Immature natural killer cell (primary cell): ENCODE results near the gene PKD1. TPM values are rescaled to one million over a fixed set of nuclear protein-coding genes. Genes with fewer than 3 reads are reported as not detected.

Experiments used
- DNase-seq, 3 donors: peaks; one replicate each; pipeline ENCODE4 v3.0.0; 2022; ENCODE audit warnings: mixed read lengths in 1 of 3
- H3K27ac Mint-ChIP-seq, 6 donors: one replicate each; pipeline ENCODE4 v1.8.0; 2020; ENCODE audit warnings: mixed read lengths in 6 of 6, mild to moderate bottlenecking in 5 of 6, inconsistent platforms in 4 of 6, moderate library complexity in 3 of 6
- H3K27me3 Mint-ChIP-seq, 3 donors: one replicate each; pipeline ENCODE4 v1.8.0; 2020 to 2021; ENCODE audit warnings: low read depth in 3 of 3, mild to moderate bottlenecking in 3 of 3, mixed read lengths in 3 of 3, moderate library complexity in 3 of 3, inconsistent platforms in 1 of 3
- H3K36me3 Mint-ChIP-seq, 3 donors: one replicate each; pipeline ENCODE4 v1.8.0; 2020; ENCODE audit warnings: mixed read lengths in 3 of 3, inconsistent platforms in 2 of 3, mild to moderate bottlenecking in 2 of 3
- H3K4me1 Mint-ChIP-seq, 2 donors: one replicate each; pipeline ENCODE4 v1.8.0; 2020; ENCODE audit warnings: inconsistent platforms in 2 of 2, mild to moderate bottlenecking in 2 of 2, mixed read lengths in 2 of 2, moderate library complexity in 1 of 2
- H3K4me3 Mint-ChIP-seq, 5 donors: one replicate each; pipeline ENCODE4 v1.8.0; 2020; ENCODE audit warnings: mild to moderate bottlenecking in 5 of 5, mixed read lengths in 5 of 5, inconsistent platforms in 3 of 5, moderate library complexity in 3 of 5
- H3K9me3 Mint-ChIP-seq, 6 donors: one replicate each; pipeline ENCODE4 v1.8.0; 2020; ENCODE audit warnings: mild to moderate bottlenecking in 6 of 6, mixed read lengths in 6 of 6, inconsistent platforms in 4 of 6, moderate library complexity in 3 of 6
- polyA plus RNA-seq, 3 donors: library from polyadenylated mRNA; unstranded; fragments of 300-500 nt; fragmentation: Illumina TruSeq; gene quantifications; one replicate each; pipeline ENCODE4 v1.2.3, GENCODE V29; 2021

The PKD1 gene
- polyA plus RNA-seq, 3 donors from 2014 or later = 2.7 to 6.7 (median 2.8) TPM

DNA sequence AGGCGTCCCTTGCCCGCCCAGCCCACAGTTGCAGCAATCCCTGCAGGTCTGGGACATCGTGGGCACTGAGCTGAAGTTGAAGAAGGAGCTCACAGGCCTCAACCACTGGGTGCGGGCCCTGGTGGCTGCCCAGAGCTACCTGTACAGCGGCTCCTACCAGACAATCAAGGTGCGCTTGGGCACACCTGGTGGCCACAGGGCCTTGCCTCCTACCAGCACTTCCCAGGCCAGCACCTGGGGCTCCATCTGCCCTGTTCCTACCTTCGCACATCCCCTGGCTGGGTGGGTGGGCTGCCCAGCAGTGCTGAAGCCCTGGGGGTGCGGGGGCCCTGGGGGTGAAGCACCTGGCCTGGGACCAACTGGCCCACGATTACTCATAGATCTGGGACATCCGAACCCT, 39.8 kb upstream of the PKD1 start:
- Mint-ChIP-seq H3K27ac (no peak overlapping the region), H3K27me3 (no peaks in the 10 kb centered on the region), H3K36me3 (no peaks in the 10 kb centered on the region), H3K9me3 (no peaks in the 10 kb centered on the region), H3K4me1 (no peaks in the 10 kb centered on the region), H3K4me3 (no peak overlapping the region)
- DNase-seq = no peak

DNA sequence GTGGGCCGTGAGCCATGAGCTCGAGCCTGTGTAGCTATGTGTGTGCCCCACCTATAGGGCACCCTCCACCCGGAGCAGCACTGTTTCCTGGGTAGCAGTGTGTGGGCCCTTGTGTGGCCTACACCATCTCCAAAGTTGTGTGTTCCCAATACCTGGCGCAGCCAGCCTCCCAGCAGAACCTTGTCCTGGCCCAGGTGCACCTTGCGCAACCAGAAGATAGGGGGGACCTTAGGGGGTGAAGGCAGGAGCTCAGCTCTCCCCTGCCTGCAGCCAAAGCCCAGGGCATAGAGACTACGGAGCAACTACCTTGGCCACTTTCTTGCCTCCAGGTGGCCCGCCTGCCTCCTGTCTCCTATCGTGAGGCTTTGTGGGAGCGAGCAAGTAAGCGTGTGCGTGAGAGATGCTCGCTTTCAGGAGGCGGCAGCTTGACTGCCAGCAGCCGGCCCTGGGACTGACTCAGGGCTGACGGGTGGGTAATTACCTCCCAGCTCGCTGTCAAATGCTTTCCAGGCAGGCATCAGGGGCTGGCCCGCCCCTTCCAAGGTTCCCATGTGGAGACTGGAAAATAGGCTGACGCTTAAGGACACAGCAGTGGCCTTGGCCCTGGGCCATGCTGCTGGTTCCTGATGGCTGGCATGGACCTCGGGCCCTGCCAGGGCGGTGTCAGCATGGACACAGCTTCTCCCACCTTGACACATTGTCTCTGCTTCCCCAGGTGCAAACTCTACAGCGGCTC, 38.9 kb upstream of the PKD1 start:
- Mint-ChIP-seq H3K36me3 (no peaks in the 10 kb centered on the region), H3K27me3 (no peaks in the 10 kb centered on the region), H3K4me3 (no peak overlapping the region), H3K9me3 (no peaks in the 10 kb centered on the region), H3K4me1 (no peaks in the 10 kb centered on the region), H3K27ac (no peak overlapping the region)
- no peak for DNase-seq

DNA sequence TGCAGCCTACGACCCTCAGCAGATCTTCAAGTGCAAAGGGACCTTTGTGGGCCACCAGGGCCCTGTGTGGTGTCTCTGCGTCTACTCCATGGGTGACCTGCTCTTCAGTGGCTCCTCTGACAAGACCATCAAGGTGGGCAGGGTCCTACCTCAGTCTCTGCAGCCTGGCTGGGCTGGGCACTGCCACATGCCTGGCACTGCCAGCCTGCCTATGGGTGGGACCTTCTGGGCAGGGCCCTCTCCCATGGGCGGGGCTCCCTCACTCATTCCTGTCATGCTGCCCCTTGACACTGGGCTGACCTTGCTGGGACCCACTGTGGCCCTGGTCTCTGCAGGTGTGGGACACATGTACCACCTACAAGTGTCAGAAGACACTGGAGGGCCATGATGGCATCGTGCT, 38.2 kb upstream of the PKD1 start:
- no peak overlapping the region for H3K27ac Mint-ChIP-seq
- H3K9me3 Mint-ChIP-seq = no peaks in the 10 kb centered on the region
- no peaks in the 10 kb centered on the region for H3K36me3 Mint-ChIP-seq
- H3K4me1 Mint-ChIP-seq = no peaks in the 10 kb centered on the region
- H3K4me3 Mint-ChIP-seq = no peak overlapping the region
- DNase-seq = no peak
- no peaks in the 10 kb centered on the region for H3K27me3 Mint-ChIP-seq

DNA sequence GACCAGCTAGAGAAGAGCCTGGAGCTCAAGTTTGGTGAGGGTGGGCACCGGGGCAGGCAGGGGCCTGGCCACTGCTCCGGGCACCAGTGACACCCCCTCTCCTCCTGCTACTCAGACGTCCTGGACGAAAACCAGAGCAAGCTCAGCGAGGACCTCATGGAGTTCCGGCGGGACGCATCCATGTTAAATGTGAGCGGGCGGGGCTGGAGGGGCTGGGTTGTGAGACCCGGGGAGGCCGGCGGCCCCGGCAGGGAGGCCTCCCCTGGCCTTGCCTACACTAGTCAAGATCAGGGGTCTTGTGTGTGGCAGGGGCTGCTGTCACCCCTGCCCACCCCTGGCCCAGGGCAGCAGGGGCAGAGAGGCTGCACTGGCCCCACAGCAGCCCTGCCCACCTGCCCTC, 37.7 kb upstream of the PKD1 start:
- Mint-ChIP-seq H3K36me3 (no peaks in the 10 kb centered on the region), H3K9me3 (no peaks in the 10 kb centered on the region), H3K27me3 (no peaks in the 10 kb centered on the region), H3K4me1 (no peaks in the 10 kb centered on the region), H3K27ac (no peak overlapping the region), H3K4me3 (no peak overlapping the region)
- DNase-seq = no peak

DNA sequence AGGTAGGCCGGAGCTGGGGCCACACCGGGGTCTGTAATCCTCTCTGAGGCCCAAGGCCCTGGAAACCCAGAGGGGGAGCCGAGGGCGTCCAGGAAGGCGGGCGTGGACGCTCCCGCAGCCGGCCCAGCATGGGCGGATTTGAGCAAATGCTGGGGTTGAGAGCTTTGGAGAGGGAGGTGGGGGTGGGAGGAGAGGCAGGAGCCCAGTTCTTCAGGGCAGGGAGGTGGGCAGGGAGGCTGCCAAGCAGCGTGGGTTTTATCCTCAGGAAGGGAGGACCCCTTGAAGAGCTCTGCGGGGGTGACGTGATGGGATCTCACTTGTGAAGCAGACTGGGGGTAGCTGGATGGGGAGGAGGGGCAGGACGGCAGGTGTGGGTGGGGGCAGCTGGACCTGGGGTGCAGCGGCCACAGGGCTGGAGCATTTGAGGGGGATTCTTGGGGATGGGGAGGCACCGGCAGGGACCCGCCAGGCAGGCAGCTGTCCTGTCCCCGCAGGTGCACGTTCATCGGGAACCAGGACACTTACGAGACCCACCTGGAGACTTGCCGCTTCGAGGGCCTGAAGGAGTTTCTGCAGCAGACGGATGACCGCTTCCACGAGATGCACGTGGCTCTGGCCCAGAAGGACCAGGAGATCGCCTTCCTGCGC, 37.1 kb upstream of the PKD1 start:
- H3K4me1 Mint-ChIP-seq = no peaks in the 10 kb centered on the region
- no peak for DNase-seq
- H3K27me3 Mint-ChIP-seq = no peaks in the 10 kb centered on the region
- H3K4me3 Mint-ChIP-seq = no peak overlapping the region
- no peaks in the 10 kb centered on the region for H3K9me3 Mint-ChIP-seq
- no peaks in the 10 kb centered on the region for H3K36me3 Mint-ChIP-seq
- no peak overlapping the region for H3K27ac Mint-ChIP-seq

DNA sequence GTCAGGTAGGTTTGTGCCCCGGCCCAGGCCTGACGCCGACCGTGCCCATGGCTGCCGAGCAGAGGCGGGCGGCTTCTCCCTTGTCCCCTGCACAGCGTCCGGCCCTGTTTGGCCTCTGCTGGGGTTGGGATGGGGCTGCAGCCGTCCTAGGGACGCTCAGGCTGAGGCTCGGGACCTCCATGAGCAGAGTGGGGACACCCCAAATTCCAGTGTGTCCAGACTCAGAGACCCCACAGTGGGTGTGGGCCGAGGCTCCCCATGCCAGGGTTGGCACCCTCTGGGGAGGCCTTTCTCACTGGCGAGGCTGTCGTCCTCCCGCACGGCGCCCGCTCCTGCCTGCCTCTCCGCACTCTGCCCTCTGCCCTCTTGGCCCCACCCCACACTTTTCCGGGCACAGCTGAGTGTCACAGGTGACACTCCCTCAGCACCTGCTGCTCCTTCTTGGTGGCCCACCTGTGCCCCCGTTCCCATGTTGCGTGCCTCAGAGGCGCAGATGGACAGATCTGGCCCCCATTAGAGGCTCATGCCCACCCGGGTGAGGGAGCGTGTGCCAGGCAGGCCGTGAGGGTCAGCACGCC, 36.0 kb upstream of the PKD1 start:
- Mint-ChIP-seq H3K36me3 (no peaks in the 10 kb centered on the region), H3K9me3 (no peaks in the 10 kb centered on the region), H3K27me3 (no peaks in the 10 kb centered on the region), H3K4me3 (no peak overlapping the region), H3K27ac (no peak overlapping the region), H3K4me1 (no peaks in the 10 kb centered on the region)
- DNase-seq = no peak

DNA sequence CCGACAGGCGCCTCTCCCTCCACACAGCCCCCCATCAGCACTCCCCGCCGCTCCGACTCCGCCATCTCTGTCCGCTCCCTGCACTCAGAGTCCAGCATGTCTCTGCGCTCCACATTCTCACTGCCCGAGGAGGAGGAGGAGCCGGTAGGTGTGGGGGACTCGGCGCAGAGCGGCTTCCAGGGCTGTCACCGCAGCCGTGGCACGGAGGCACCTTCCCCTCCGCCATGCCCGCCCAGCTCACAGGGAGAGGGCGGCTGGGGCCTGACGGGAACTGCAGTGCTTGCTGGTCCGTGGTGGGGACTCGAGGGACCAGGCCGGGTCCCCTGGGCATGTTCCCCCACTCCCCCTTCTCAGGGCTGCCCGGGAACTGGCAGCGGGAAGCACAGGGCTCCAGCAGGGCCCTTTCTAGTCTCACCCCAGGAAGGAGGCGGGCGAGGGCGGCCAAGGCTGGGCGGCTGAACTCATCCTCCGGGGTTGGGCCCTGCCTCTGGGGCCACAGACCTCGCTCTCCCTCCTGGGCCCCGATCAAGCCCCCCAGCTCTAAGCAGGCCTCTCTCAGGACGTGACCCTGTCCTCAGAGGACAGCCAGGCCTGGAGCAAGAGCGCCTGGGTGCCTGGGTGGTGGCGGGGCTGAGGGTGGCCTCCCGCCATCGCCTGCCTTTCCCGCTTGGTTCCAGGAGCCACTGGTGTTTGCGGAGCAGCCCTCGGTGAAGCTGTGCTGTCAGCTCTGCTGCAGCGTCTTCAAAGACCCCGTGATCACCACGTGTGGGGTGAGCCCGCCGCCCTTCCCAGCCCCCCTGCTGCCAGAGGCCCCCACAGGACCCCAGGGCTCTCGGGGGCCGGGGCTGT, 35.1 kb upstream of the PKD1 start:
- H3K4me1 Mint-ChIP-seq = no peaks in the 10 kb centered on the region
- H3K27me3 Mint-ChIP-seq = no peaks in the 10 kb centered on the region
- no peak for DNase-seq
- no peak overlapping the region for H3K4me3 Mint-ChIP-seq
- no peaks in the 10 kb centered on the region for H3K36me3 Mint-ChIP-seq
- no peak overlapping the region for H3K27ac Mint-ChIP-seq
- no peaks in the 10 kb centered on the region for H3K9me3 Mint-ChIP-seq

DNA sequence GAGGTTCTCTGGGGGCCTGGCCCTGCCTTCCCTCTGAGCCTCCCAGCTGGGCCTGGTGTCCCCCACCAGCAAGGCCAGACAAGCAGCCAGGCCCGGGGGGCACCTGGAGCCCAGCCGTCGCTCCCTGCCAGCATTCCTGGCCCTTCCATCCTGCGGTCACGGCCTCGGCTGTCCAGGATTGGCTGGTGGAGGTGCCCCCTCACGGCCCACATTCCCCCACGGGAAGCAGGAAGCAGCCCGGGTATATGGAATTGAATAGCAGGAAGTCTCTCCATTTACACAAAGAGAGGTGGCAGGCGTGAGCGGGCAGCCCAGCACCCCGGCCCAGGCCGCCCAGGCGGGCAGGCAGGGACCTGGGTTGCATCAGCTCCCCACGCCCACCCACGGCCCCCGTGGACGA, 34.4 kb upstream of the PKD1 start:
- DNase-seq = no peak
- Mint-ChIP-seq H3K36me3 (no peaks in the 10 kb centered on the region), H3K9me3 (no peaks in the 10 kb centered on the region), H3K4me1 (no peaks in the 10 kb centered on the region), H3K27ac (no peak overlapping the region), H3K27me3 (no peaks in the 10 kb centered on the region), H3K4me3 (no peak overlapping the region)

DNA sequence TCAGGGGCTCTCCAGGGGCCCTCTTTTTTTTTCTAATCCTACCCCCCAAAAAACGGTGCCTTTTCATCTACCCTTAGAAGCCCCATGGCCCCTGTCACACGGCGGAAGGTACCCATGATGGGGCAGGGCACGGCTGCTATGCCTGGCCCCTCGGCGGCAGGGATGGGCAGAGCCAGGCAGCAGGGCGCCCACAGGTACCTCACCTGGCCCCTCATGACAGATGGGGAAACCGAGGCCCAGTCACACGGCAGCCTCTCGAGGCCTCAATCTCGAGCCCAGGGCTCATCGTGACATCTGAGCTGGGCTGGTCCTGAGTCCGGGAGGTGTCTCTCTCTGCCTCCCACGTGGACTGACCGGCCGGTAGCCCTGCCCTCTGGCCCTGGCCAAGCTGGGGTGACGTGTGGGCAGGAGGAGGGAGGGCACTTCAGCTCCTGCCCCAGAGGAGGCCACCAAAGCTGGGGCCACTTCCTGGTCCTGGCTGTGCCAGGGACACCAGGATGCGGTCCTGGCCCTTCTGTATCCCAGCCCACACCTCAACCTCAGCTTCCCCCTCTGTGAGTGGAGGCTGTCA, 31.5 kb upstream of the PKD1 start:
- H3K27me3 Mint-ChIP-seq = no peaks in the 10 kb centered on the region
- H3K4me1 Mint-ChIP-seq = no peaks in the 10 kb centered on the region
- no peaks in the 10 kb centered on the region for H3K9me3 Mint-ChIP-seq
- DNase-seq = no peak
- no peaks in the 10 kb centered on the region for H3K36me3 Mint-ChIP-seq
- H3K27ac Mint-ChIP-seq = no peak overlapping the region
- H3K4me3 Mint-ChIP-seq = no peak overlapping the region

DNA sequence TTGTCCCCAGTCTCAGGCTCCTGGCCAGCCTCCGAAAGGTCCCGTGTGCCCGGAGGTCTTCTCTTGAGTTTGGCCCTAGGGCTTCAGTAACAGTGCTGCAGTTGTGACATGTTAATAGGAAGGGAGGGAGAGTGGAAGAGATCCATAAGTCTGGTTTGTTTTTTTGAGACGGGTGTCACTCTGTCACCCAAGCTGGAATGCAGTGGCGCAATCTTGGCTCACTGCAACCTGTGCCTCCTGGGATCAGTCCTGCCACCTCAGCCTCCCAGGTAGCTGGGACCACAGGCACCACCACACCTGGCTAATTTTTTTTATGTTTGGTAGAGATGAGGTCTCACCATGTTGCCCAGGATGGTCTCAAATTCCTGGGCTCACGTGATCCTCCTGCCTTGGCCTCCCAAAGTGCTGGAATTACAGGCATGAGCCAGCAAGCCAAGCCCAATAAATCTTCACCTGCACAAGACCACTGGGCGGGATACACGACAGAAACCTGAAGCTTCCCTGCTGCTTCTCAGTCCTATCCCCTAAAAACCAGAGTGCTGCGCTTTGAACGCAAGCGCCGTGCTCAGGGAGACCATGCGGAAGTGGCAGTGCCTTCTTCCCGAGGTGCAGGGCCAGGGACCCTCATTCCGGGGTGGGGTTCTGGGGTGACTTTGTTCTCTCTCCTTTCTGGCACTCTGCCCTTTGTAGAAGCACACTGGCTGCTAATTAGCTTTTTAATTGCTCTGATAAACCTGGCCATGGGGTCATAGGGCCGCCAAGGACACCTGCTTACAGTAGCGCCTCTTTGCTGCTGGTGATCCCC, 30.8 kb upstream of the PKD1 start:
- H3K36me3 Mint-ChIP-seq = no peaks in the 10 kb centered on the region
- no peaks in the 10 kb centered on the region for H3K9me3 Mint-ChIP-seq
- no peak overlapping the region for H3K4me3 Mint-ChIP-seq
- H3K4me1 Mint-ChIP-seq = no peaks in the 10 kb centered on the region
- DNase-seq = no peak
- peaks cover 0 to 1% (median 0%) of the 10 kb centered on the region in 3 donors for H3K27me3 Mint-ChIP-seq
- peak overlapping the region in 2 of 6 donors; percentile 17 to 55 for H3K27ac Mint-ChIP-seq

DNA sequence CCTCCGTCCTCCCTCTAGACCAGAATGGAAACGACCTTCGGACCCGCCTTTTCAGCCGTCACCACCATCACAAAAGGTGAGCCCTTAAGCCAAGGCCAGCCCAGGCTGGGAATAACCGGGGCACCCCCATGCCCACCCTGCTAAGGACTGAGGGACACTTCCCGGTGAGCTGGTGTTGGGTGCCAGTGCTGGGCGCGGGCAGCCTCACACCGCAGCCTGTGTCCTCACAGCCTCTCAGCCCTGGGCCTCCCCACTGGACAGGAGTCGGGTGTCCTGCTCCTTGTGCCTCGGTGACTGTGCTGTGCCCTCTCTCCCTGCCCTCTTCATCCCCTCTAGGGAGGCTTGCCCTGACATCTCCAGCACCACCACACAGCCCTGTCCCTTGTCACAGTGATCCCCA, 30.2 kb upstream of the PKD1 start:
- no peak for DNase-seq
- Mint-ChIP-seq H3K4me3 (no peak overlapping the region), H3K9me3 (no peaks in the 10 kb centered on the region), H3K27me3 (peaks cover 0 to 1% (median 0%) of the 10 kb centered on the region in 3 donors), H3K27ac (peak overlapping the region in 2 of 6 donors; percentile 14 to 55), H3K4me1 (no peaks in the 10 kb centered on the region), H3K36me3 (no peaks in the 10 kb centered on the region)

DNA sequence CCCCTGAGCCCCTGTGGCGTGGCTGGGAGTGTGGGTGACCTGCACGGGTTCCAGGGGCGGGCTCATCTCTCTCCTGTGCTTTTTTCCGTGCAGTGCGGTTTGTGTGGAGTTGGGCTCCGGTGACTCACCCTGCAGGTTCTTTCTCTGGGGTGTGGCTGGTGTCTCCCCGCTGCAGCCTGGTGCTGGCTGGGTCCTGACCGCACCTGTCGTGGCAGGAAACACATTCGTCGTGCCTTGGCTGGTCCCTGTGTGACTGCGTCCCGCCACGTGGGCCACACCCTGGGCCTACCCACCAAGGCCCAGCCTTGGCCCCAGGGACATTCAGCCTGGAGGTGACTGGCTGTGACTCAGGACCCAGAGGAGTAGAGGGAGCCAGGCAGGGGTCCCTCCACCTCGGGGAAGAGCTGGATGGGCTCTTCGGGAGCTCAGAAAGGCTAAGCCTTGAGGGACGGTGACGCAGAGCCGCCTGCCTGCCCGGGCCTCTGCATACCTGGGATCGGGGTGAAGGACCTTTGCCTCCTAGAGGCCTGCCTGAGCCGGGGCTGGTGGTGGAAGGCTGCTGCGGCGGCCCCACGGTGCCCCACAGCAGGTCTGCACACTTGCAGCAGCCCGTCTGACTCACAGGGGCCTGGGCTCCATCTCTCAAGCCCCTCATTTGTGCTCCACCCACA, 27.6 kb upstream of the PKD1 start:
- H3K4me1 Mint-ChIP-seq = peaks cover 4 to 6% of the 10 kb centered on the region in 2 donors
- H3K9me3 Mint-ChIP-seq = no peaks in the 10 kb centered on the region
- H3K27ac Mint-ChIP-seq = peak overlapping the region in 2 of 6 donors; percentile 17 to 29
- H3K4me3 Mint-ChIP-seq = no peak overlapping the region
- DNase-seq = no peak
- H3K27me3 Mint-ChIP-seq = peaks cover 0 to 1% (median 1%) of the 10 kb centered on the region in 3 donors
- H3K36me3 Mint-ChIP-seq = no peaks in the 10 kb centered on the region

DNA sequence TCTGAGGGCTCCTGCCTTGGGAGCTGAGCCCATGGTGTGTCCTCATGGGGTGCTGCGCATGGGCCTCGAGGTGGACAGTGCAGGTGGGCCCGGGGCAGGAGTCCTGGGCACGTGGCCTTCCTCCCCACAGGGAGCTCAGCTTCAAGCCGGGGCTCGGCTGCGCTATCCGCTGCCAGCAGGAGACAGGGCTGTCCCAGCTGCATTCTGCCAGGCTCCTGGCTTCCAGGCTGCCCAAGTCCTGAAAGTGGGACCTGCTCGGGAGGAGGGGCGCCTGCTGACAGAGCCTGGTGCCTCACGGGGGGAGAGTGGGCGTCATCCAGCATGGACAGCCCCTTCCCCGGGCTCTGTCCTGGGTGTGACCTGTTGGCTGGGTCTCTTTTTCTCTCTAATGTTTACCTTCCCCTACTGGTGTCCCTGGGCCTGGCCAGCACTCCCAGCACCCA, 27.0 kb upstream of the PKD1 start:
- no peak overlapping the region for H3K27ac Mint-ChIP-seq
- peaks cover 0 to 1% (median 1%) of the 10 kb centered on the region in 3 donors for H3K27me3 Mint-ChIP-seq
- H3K36me3 Mint-ChIP-seq = no peaks in the 10 kb centered on the region
- no peak for DNase-seq
- H3K4me3 Mint-ChIP-seq = no peak overlapping the region
- H3K9me3 Mint-ChIP-seq = no peaks in the 10 kb centered on the region
- H3K4me1 Mint-ChIP-seq = peaks cover 4 to 6% of the 10 kb centered on the region in 2 donors
